GM12892 (cell line): Measurements from ENCODE around the gene LRRC37B.
"Not testable (repeated sequence)": the region's sequence is repeated elsewhere in the genome, so short reads cannot be mapped to it uniquely, and the experiment has no call there.

Experiments used
- POLR2AphosphoS5 ChIP-seq: IDR thresholded peaks from 2 replicates; pipeline ENCODE4 v1.6.1; 2011; ENCODE audit warnings: low read depth, low read length, control low read depth
- TAF1 ChIP-seq: IDR thresholded peaks from 2 replicates; pipeline ENCODE4 v1.6.1; 2011; ENCODE audit warnings: low read depth, mild to moderate bottlenecking, control low read depth, low read length, borderline replicate concordance

DNA sequence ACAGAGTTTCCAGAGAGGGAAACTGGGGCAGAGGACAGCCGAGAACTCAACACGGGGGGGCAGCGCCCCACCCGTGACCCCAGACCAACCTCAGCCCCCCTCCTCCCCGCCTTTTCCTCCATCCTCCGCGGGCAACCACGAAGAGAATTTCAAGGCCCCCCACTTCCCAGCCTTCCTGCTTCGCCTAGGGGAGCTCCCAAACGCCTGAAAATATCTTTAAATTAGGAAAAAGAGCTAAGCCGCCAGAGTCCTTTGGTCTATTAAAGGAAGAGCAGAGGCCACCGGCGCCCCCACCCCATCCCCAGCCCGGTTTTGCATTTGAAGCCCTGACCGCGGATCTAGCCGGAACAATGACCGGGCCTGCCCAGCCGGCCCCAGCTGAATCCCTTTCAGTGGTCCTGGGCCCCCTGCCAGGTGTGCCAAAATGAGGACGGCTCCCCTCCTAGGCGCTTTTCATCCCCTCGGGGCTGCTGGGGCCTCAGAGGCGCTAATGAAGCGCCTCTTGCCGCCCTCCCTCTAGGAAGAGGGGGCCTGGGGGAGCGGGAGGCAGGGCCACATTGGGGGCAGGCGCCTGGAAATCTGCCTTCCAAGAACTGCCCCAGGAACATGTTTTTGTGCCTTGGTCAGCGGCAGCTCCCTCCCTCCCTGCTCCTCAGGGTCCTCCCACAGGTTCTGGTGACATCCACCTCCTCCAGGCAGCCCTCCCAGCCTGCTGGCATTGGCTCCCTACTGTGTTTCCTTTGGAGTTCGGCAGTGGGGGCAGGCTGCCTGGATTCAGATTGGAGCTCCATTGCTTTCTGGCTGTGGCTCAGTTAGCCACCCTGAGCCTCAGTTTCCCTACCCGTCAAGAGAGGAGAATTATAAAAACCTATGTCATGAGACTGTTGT is 78.0 kb downstream of the LRRC37B start:
- not testable (repeated sequence) for TF ChIP-seq TAF1, POLR2AphosphoS5
